HG02840 (cell line): Measurements from ENCODE around the gene PCP4.

Experiments used
- ATAC-seq: cut with Tn5 transposase; IDR thresholded peaks from one replicate; pipeline ENCODE4 v1.9.1; 2021; ENCODE audit warnings: mild to moderate bottlenecking, moderate library complexity, moderate number of reproducible peaks; ENCODE audit not compliant: unreplicated experiment, low FRiP score

Gene PCP4

GRCh38 chr21:39867198-39867650 is at the start of gene PCP4:
Gene PCP4, plus strand, starts transcription at chr21:39867438. Its CDS starts 64 bp downstream, at chr21:39867502.
- ATAC-seq = no peak

GRCh38 chr21:39818557-39818956 is 48.7 kb upstream of the PCP4 start:
- no peak for ATAC-seq

- no peak for ATAC-seq
Observed at GRCh38 chr21:39822042-39822441, 45.2 kb upstream of the PCP4 start.

GRCh38 chr21:39825250-39825649 is 42.0 kb upstream of the PCP4 start:
- no peak for ATAC-seq

GRCh38 chr21:39834543-39834942 is 32.7 kb upstream of the PCP4 start:
- ATAC-seq = no peak

- no peak for ATAC-seq
Observed at GRCh38 chr21:39837861-39838359, 29.3 kb upstream of the PCP4 start.

- no peak for ATAC-seq
Observed at GRCh38 chr21:39840373-39841097, 26.7 kb upstream of the PCP4 start.

GRCh38 chr21:39842741-39843459 is 24.3 kb upstream of the PCP4 start:
- no peak for ATAC-seq

- ATAC-seq = no peak
Observed at GRCh38 chr21:39843483-39843882, 23.8 kb upstream of the PCP4 start.

GRCh38 chr21:39843916-39844315 is 23.3 kb upstream of the PCP4 start:
- ATAC-seq = no peak

- ATAC-seq = no peak
Observed at GRCh38 chr21:39845571-39846130, 21.6 kb upstream of the PCP4 start.

- no peak for ATAC-seq
Observed at GRCh38 chr21:39847877-39848276, 19.4 kb upstream of the PCP4 start.

- no peak for ATAC-seq
Observed at GRCh38 chr21:39849014-39849655, 18.1 kb upstream of the PCP4 start.

- ATAC-seq = no peak
Observed at GRCh38 chr21:39850333-39850732, 16.9 kb upstream of the PCP4 start.

GRCh38 chr21:39851002-39851618 is 16.1 kb upstream of the PCP4 start:
- no peak for ATAC-seq

- no peak for ATAC-seq
Observed at GRCh38 chr21:39852021-39852721, 15.1 kb upstream of the PCP4 start.

- ATAC-seq = no peak
Observed at GRCh38 chr21:39852726-39853500, 14.3 kb upstream of the PCP4 start.

- ATAC-seq = no peak
Observed at GRCh38 chr21:39854572-39854971, 12.7 kb upstream of the PCP4 start.

GRCh38 chr21:39855595-39855994 is 11.6 kb upstream of the PCP4 start:
- no peak for ATAC-seq
